GM12875 (cell line): ENCODE results near the gene PLXNA3.
A peak's percentile ranks its signal among the peaks of the same experiment; 100 is the strongest.

Experiments
- H3K4me3 ChIP-seq: one replicate; pipeline ENCODE4 v1.5.1; 2011; ENCODE audit warnings: low read depth, low read length, control low read depth
- CTCF ChIP-seq: IDR thresholded peaks from 2 replicates; pipeline ENCODE4 v1.5.1; 2011; ENCODE audit warnings: low read depth, mild to moderate bottlenecking, control low read depth, inconsistent platforms, low read length, moderate library complexity, borderline replicate concordance; ENCODE audit not compliant: insufficient read depth

PLXNA3 gene

GRCh38 chrX:154417157-154417556, 40.9 kb upstream of the PLXNA3 start:
- no peak for TF ChIP-seq CTCF
- no peak overlapping the region for H3K4me3 ChIP-seq

GRCh38 chrX:154419189-154419588, 38.9 kb upstream of the PLXNA3 start:
- TF ChIP-seq CTCF = no peak

GRCh38 chrX:154419688-154420401, 38.2 kb upstream of the PLXNA3 start:
- no peak overlapping the region for H3K4me3 ChIP-seq
- no peak for TF ChIP-seq CTCF

More at GRCh38 chrX:154419189-154419588, 38.9 kb upstream of the PLXNA3 start:
- no peak overlapping the region for H3K4me3 ChIP-seq

- no peak overlapping the region for H3K4me3 ChIP-seq
- TF ChIP-seq CTCF = no peak
Observed at GRCh38 chrX:154420402-154420756, 37.7 kb upstream of the PLXNA3 start.

GRCh38 chrX:154426916-154427770, 30.9 kb upstream of the PLXNA3 start:
- no peak for TF ChIP-seq CTCF

GRCh38 chrX:154428176-154429171, 29.6 kb upstream of the PLXNA3 start, which contains the start of gene ATP6AP1:
ATP6AP1 (plus strand) TSS chrX:154428677; CDS start chrX:154428693, 16 bp downstream.
- peak within 1 kb of the TSS; percentile 69 for H3K4me3 ChIP-seq
- TF ChIP-seq CTCF = no peak

More at GRCh38 chrX:154426916-154427770, 30.9 kb upstream of the PLXNA3 start:
- H3K4me3 ChIP-seq = no peak overlapping the region
